CD4-positive, CD25-positive, alpha-beta regulatory T cell (primary cell): Measurements from ENCODE around the gene MRPL10. TPM values are rescaled to one million over a fixed set of nuclear protein-coding genes. Genes with fewer than 3 reads are reported as not detected.

ENCODE experiments used
- ATAC-seq, 2 donors: fragments of 150-1000 bp; cut with Tn5 transposase; one replicate each; pipeline ENCODE4 v1.10.0; 2021; ENCODE audit warnings: low read depth in 2 of 2, moderate number of reproducible peaks in 2 of 2, moderate library complexity in 1 of 2
- DNase-seq, 3 donors: peaks; one replicate each; pipeline versions ENCODE4 v3.0.0 to v3.0.0-alpha.2; 2012 to 2022; ENCODE audit warnings: mixed read lengths in 1 of 3
- H3K27ac ChIP-seq: one replicate; pipeline ENCODE4 v1.7.0; 2013; ENCODE audit warnings: mild to moderate bottlenecking, low read length; ENCODE audit not compliant: insufficient read depth, poor library complexity, severe bottlenecking
- H3K27me3 ChIP-seq: one replicate; pipeline ENCODE4 v1.7.0; 2013; ENCODE audit warnings: low read length; ENCODE audit not compliant: control insufficient read depth, insufficient read depth
- H3K36me3 ChIP-seq: one replicate; pipeline ENCODE4 v1.7.0; 2013; ENCODE audit warnings: mild to moderate bottlenecking, low read length, moderate library complexity; ENCODE audit not compliant: control insufficient read depth, insufficient read depth
- H3K4me1 ChIP-seq: 2 replicates; pipeline ENCODE4 v1.7.0; 2013; ENCODE audit warnings: mild to moderate bottlenecking, low read length; ENCODE audit not compliant: insufficient read depth, control insufficient read depth, poor library complexity, severe bottlenecking
- H3K4me3 ChIP-seq: one replicate; pipeline ENCODE4 v1.7.0; 2013; ENCODE audit warnings: low read depth, mild to moderate bottlenecking, low read length, moderate library complexity
- H3K9me3 ChIP-seq, 2 experiments: 1 replicate in 1 of 2; 2 replicates in 1 of 2; pipeline ENCODE4 v1.7.0; 2013; ENCODE audit warnings: low read length in 2 of 2, mild to moderate bottlenecking in 1 of 2, moderate library complexity in 1 of 2; ENCODE audit not compliant: control insufficient read depth in 2 of 2
- H3K27ac Mint-ChIP-seq, 3 donors: one replicate each; pipeline ENCODE4 v1.8.0; 2020 to 2022; ENCODE audit warnings: mild to moderate bottlenecking in 3 of 3, mixed read lengths in 3 of 3, moderate library complexity in 2 of 3
- H3K27me3 Mint-ChIP-seq: one replicate; pipeline ENCODE4 v1.8.0; 2022; ENCODE audit warnings: mild to moderate bottlenecking, mixed read lengths
- H3K36me3 Mint-ChIP-seq: one replicate; pipeline ENCODE4 v1.8.0; 2020; ENCODE audit warnings: mixed read lengths
- H3K4me1 Mint-ChIP-seq, 4 donors: one replicate each; pipeline ENCODE4 v1.8.0; 2020 to 2022; ENCODE audit warnings: mixed read lengths in 4 of 4, mild to moderate bottlenecking in 1 of 4
- H3K4me3 Mint-ChIP-seq, 4 donors: one replicate each; pipeline ENCODE4 v1.8.0; 2020 to 2022; ENCODE audit warnings: mild to moderate bottlenecking in 4 of 4, mixed read lengths in 4 of 4, moderate library complexity in 3 of 4
- H3K9me3 Mint-ChIP-seq, 7 donors: one replicate each; pipeline ENCODE4 v1.8.0; 2020 to 2022; ENCODE audit warnings: mixed read lengths in 7 of 7, mild to moderate bottlenecking in 3 of 7, moderate library complexity in 2 of 7
- polyA plus RNA-seq, 4 donors: library from polyadenylated mRNA; unstranded; fragments of 300-500 nt; fragmentation: Illumina TruSeq; gene quantifications; one replicate each; pipeline ENCODE4 v1.2.3, GENCODE V29; 2021
- total RNA-seq: library from RNA; stranded (reverse); gene quantifications from one replicate; pipeline ENCODE4 v1.2.3, GENCODE V29; 2022

The MRPL10 gene
- total RNA-seq (40.8 TPM), polyA plus RNA-seq (10 to 100 TPM; 47.2 to 58.8 (median 54.2) TPM)

- H3K9me3 Mint-ChIP-seq, result peaks cover 0 to 1% (median 0%) of the 10 kb centered on the region in 7 donors
- DNase-seq (peak; percentile 85 to 94 (median 90)), ATAC-seq (peak; percentile 88 to 91)
- peaks cover 12% of the 10 kb centered on the region for H3K27me3 Mint-ChIP-seq
- H3K27ac Mint-ChIP-seq, result peak within 1 kb of the TSS; percentile 88 to 98 (median 98)
- peak within 1 kb of the TSS; percentile 99 for H3K4me3 ChIP-seq
- H3K4me1 ChIP-seq, result peaks cover 27% of the 10 kb centered on the region
- H3K27me3 ChIP-seq, result no peaks in the 10 kb centered on the region
- no peaks in the 10 kb centered on the region for H3K9me3 ChIP-seq
- H3K4me3 Mint-ChIP-seq, result peak within 1 kb of the TSS; percentile 96 to 98 (median 98)
- peaks cover 11 to 69% (median 37%) of the 10 kb centered on the region in 4 donors for H3K4me1 Mint-ChIP-seq
- peaks cover 14% of the 10 kb centered on the region for H3K36me3 ChIP-seq
- peak within 1 kb of the TSS; percentile 76 for H3K27ac ChIP-seq
- peaks cover 15% of the 10 kb centered on the region for H3K36me3 Mint-ChIP-seq
Observed at GRCh38 chr17:47831003-47831933, at the start of gene MRPL10, which contains the start of gene LRRC46. MRPL10 (minus strand) TSS chr17:47831541; CDS start chr17:47831511, 30 bp downstream. LRRC46 (plus strand) TSS chr17:47831670; CDS start chr17:47831990, 320 bp downstream.

DNA sequence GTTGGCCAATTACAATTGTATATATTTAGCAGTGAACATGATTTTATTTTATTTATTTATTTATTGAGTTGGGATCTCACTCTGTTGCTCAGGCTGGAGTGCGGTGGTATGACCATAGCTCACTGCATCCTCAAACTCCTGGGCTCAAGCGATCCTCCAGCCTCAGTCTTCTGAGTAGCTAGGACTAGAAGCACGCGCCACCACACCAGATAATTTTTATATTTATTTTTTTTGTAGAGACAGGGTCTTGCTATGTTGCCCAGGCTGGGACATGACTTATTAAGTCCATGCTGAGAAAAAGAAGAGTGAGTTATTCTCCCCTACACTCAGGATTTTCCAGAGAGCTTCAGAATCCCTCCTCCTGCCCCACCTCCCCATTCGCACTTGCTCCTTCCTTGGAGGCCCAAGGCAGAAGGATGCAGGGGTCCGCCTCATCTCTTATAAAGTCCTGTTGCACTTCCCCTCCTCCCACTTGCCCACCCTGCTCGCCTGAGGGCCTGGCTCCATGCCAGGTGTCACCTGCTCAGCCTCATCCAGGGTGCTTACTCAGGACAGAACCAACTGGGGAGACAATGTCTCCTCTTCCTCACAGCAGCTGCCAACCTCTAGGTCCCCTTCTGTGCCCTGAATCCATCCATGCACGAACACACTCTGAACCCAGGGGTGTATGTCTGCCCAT, 48.6 kb upstream of the MRPL10 start:
- Mint-ChIP-seq H3K9me3 (peaks cover 0 to 2% (median 0%) of the 10 kb centered on the region in 7 donors), H3K27ac (no peak overlapping the region), H3K36me3 (no peaks in the 10 kb centered on the region), H3K4me1 (peaks cover 0 to 29% (median 11%) of the 10 kb centered on the region in 4 donors), H3K4me3 (no peak overlapping the region), H3K27me3 (peaks cover 29% of the 10 kb centered on the region)
- no peaks in the 10 kb centered on the region for H3K27me3 ChIP-seq
- no peaks in the 10 kb centered on the region for H3K36me3 ChIP-seq
- no peak overlapping the region for H3K4me3 ChIP-seq
- ATAC-seq (no peak), DNase-seq (no peak)
- no peaks in the 10 kb centered on the region for H3K9me3 ChIP-seq
- H3K4me1 ChIP-seq, result peaks cover 22% of the 10 kb centered on the region
- H3K27ac ChIP-seq, result no peak overlapping the region

DNA sequence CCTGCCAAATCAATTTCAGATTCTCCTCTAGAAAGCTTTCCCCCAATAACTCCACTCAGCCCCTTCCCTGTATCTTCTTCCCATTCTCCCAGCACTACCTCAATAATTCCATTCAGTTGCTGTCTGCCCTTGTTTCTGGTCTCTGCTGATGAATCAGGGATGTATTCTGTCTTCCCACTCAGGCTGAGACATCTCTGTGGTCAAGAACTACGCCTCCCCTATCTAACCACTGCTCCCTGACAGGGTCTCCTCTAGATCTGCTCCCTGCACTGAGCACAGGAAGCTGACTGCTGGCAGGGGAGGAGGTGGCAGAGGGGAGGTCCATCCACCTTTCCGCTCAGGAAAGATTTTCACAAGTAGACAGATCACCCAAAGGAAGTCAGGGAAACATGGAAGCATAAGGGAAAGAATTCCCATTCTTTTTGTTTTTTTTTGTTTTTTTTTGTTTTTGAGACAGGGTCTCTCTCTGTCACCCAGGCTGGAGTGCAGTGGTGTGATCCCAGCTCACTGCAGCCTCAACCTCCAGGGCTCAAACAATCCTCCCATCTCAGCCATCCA, 47.8 kb upstream of the MRPL10 start:
- Histone ChIP-seq H3K36me3 (no peaks in the 10 kb centered on the region), H3K4me1 (peaks cover 15% of the 10 kb centered on the region), H3K9me3 (no peaks in the 10 kb centered on the region), H3K27ac (no peak overlapping the region), H3K4me3 (no peak overlapping the region), H3K27me3 (no peaks in the 10 kb centered on the region)
- Mint-ChIP-seq H3K27me3 (peaks cover 37% of the 10 kb centered on the region), H3K36me3 (no peaks in the 10 kb centered on the region), H3K4me1 (peaks cover 0 to 21% (median 8%) of the 10 kb centered on the region in 4 donors), H3K27ac (no peak overlapping the region), H3K9me3 (peaks cover 0 to 2% (median 0%) of the 10 kb centered on the region in 7 donors), H3K4me3 (no peak overlapping the region)
- no peak for ATAC-seq
- DNase-seq, result no peak

DNA sequence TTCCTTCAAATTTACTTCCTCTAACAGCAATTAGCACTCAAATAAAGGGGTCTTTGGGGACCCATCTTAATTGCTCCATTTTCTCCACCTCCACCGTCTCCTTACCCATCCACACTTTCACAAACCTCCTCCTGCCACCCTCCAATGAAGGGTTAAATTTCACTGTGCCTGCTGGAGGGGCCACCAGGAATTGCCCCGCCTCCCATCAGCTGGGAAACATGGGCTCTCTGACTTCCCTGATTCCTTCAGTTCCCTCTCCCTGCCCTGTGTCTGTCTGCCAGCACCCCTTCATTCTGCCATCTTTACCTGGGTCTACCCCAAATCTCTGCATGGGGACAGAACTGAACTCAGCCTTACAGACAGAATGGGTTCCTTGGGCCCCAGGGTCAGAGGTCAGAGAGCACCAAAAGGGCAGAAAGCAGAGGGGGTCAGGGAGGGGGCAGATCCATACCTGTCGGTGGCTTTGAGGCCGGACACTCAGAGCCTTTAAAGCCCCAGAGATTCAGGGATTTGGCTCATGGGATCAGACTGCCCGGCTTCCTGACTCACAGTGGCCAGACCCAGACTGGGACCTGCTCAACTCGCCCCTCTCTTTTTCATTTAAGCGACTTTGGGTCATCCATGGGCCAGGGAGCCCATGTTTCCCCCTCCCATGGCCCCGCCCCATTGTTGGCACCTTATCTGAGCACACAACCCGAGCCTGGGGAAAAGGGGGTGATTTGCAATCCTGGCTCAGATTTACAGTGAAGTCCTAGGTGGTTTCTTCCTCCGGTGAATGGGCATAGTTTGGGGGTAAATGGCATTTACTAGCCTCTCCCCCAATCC, 47.1 kb upstream of the MRPL10 start:
- H3K36me3 Mint-ChIP-seq, result no peaks in the 10 kb centered on the region
- peaks cover 8% of the 10 kb centered on the region for H3K4me1 ChIP-seq
- H3K9me3 ChIP-seq, result no peaks in the 10 kb centered on the region
- peaks cover 0 to 2% (median 0%) of the 10 kb centered on the region in 7 donors for H3K9me3 Mint-ChIP-seq
- H3K36me3 ChIP-seq, result no peaks in the 10 kb centered on the region
- no peaks in the 10 kb centered on the region for H3K27me3 ChIP-seq
- no peak overlapping the region for H3K4me3 ChIP-seq
- peaks cover 0 to 14% (median 4%) of the 10 kb centered on the region in 4 donors for H3K4me1 Mint-ChIP-seq
- no peak overlapping the region for H3K4me3 Mint-ChIP-seq
- ATAC-seq (no peak), DNase-seq (no peak)
- no peak overlapping the region for H3K27ac ChIP-seq
- H3K27me3 Mint-ChIP-seq, result peaks cover 40% of the 10 kb centered on the region
- no peak overlapping the region for H3K27ac Mint-ChIP-seq

DNA sequence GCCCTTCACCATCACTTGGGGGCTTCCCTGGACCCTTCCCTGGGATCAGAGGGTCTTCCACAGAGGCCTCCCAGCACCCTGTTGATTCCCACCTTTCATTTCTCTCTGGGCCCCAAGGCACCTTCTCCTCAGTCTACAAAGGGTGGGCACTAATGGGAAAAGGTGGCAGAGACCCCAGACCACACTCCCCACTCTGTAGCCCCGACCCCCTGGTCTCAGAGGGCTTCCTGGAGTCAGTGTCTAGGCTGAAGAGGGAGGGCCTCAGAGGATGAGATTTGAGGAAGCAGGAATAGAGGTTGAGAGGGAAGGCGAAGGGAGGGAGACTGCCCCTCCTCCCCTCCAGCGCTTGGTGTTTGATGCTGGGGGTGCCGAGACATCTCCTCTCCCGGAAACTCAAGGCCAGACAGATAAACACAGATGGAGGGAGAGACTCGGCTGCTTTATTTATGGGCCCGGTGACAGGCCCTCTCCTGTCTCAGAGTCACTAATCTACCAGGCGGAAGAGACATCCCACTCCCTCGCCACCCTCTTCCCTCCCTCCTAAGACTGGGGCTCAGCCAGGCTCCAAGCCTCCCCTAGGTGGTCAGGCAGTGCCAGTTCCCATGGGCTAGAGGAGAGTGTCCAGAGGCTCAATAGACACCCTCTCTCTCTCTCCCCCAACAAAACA, 46.2 kb upstream of the MRPL10 start:
- Mint-ChIP-seq H3K36me3 (no peaks in the 10 kb centered on the region), H3K27me3 (peaks cover 37% of the 10 kb centered on the region), H3K27ac (no peak overlapping the region), H3K4me3 (no peak overlapping the region), H3K4me1 (peaks cover 0 to 4% (median 0%) of the 10 kb centered on the region in 4 donors), H3K9me3 (peaks cover 0 to 2% (median 0%) of the 10 kb centered on the region in 7 donors)
- H3K4me1 ChIP-seq, result peaks cover 4% of the 10 kb centered on the region
- H3K36me3 ChIP-seq, result no peaks in the 10 kb centered on the region
- DNase-seq (no peak), ATAC-seq (no peak)
- no peaks in the 10 kb centered on the region for H3K27me3 ChIP-seq
- no peak overlapping the region for H3K27ac ChIP-seq
- no peak overlapping the region for H3K4me3 ChIP-seq
- no peaks in the 10 kb centered on the region for H3K9me3 ChIP-seq

- no peak for ATAC-seq
- H3K4me1 ChIP-seq, result no peaks in the 10 kb centered on the region
- peaks cover 0 to 4% (median 0%) of the 10 kb centered on the region in 7 donors for H3K9me3 Mint-ChIP-seq
- H3K36me3 Mint-ChIP-seq, result no peaks in the 10 kb centered on the region
- H3K27me3 Mint-ChIP-seq, result peaks cover 53% of the 10 kb centered on the region
- H3K27ac Mint-ChIP-seq, result peak overlapping the region in 2 of 3 donors; percentile 10 to 32
- no peak overlapping the region for H3K4me3 ChIP-seq
- DNase-seq, result no peak
- H3K36me3 ChIP-seq, result no peaks in the 10 kb centered on the region
- peaks cover 8% of the 10 kb centered on the region for H3K27me3 ChIP-seq
- peaks cover 0 to 4% (median 0%) of the 10 kb centered on the region in 4 donors for H3K4me1 Mint-ChIP-seq
- H3K27ac ChIP-seq, result no peak overlapping the region
- no peaks in the 10 kb centered on the region for H3K9me3 ChIP-seq
- H3K4me3 Mint-ChIP-seq, result no peak overlapping the region
Observed at GRCh38 chr17:47875011-47875985, 44.0 kb upstream of the MRPL10 start.
